H9 (cell line): ENCODE data around the gene PRMT7. TPM values are rescaled to one million over a fixed set of nuclear protein-coding genes. Genes with fewer than 3 reads are reported as not detected.

Experiments
- DNase-seq: peaks from one replicate; pipeline ENCODE4 v3.0.0-alpha.2; 2017
- H2AFZ ChIP-seq: one replicate; pipeline ENCODE4 v1.6.1; 2013; ENCODE audit warnings: mild to moderate bottlenecking, low read length, control low read depth, moderate library complexity
- H2AK5ac ChIP-seq: 2 replicates; pipeline ENCODE4 v1.6.1; 2013; ENCODE audit warnings: low read length, control low read depth, mixed read lengths; ENCODE audit not compliant: insufficient read length
- H2BK120ac ChIP-seq: one replicate; pipeline ENCODE4 v1.6.1; 2013; ENCODE audit warnings: low read depth, mild to moderate bottlenecking, low read length, control low read depth, inconsistent platforms; ENCODE audit not compliant: poor library complexity, severe bottlenecking
- H2BK12ac ChIP-seq: 2 replicates; pipeline ENCODE4 v1.6.1; 2013; ENCODE audit warnings: low read length, control low read depth, mixed read lengths, low read depth; ENCODE audit not compliant: insufficient read length
- H2BK15ac ChIP-seq: 2 replicates; pipeline ENCODE4 v1.6.1; 2013; ENCODE audit warnings: low read depth, low read length, control low read depth
- H2BK20ac ChIP-seq: one replicate; pipeline ENCODE4 v1.6.1; 2013; ENCODE audit warnings: low read depth, mild to moderate bottlenecking, low read length, control low read depth, inconsistent platforms; ENCODE audit not compliant: poor library complexity, severe bottlenecking
- H2BK5ac ChIP-seq: 2 replicates; pipeline ENCODE4 v1.6.1; 2013; ENCODE audit warnings: low read length, control low read depth, mixed read lengths; ENCODE audit not compliant: insufficient read length
- H3K14ac ChIP-seq: 2 replicates; pipeline ENCODE4 v1.6.1; 2013; ENCODE audit warnings: low read length, control low read depth; ENCODE audit not compliant: insufficient read depth
- H3K18ac ChIP-seq: 2 replicates; pipeline ENCODE4 v1.6.1; 2013; ENCODE audit warnings: low read depth, mild to moderate bottlenecking, mixed read lengths, low read length, control low read depth; ENCODE audit not compliant: insufficient read length
- H3K23ac ChIP-seq: 2 replicates; pipeline ENCODE4 v1.6.1; 2013; ENCODE audit warnings: low read length, control low read depth, mixed read lengths, low read depth; ENCODE audit not compliant: insufficient read length
- H3K23me2 ChIP-seq: 2 replicates; pipeline ENCODE4 v1.6.1; 2013; ENCODE audit warnings: low read depth, mild to moderate bottlenecking, mixed read lengths, low read length, control low read depth; ENCODE audit not compliant: insufficient read length, poor library complexity, severe bottlenecking
- H3K27ac ChIP-seq: 2 replicates; pipeline ENCODE4 v1.5.1; 2013; ENCODE audit warnings: low read length, control low read depth, mixed read lengths, low read depth; ENCODE audit not compliant: insufficient read length
- H3K27me3 ChIP-seq: 2 replicates; pipeline ENCODE4 v1.6.1; 2013; ENCODE audit warnings: low read length, control low read depth, inconsistent platforms; ENCODE audit not compliant: insufficient read depth
- H3K4ac ChIP-seq: 2 replicates; pipeline ENCODE4 v1.6.1; 2013; ENCODE audit warnings: low read depth, mild to moderate bottlenecking, control low read depth, inconsistent platforms, low read length, moderate library complexity
- H3K4me1 ChIP-seq: 2 replicates; pipeline ENCODE4 v1.6.1; 2013; ENCODE audit warnings: low read length, control low read depth, inconsistent platforms; ENCODE audit not compliant: insufficient read depth
- H3K4me2 ChIP-seq: 2 replicates; pipeline ENCODE4 v1.6.1; 2013; ENCODE audit warnings: low read length, control low read depth, mixed read lengths; ENCODE audit not compliant: insufficient read length, insufficient read depth
- H3K56ac ChIP-seq: 2 replicates; pipeline ENCODE4 v1.6.1; 2013; ENCODE audit warnings: low read depth, mild to moderate bottlenecking, mixed read lengths, low read length, control low read depth; ENCODE audit not compliant: insufficient read length
- H3K79me1 ChIP-seq: 2 replicates; pipeline ENCODE4 v1.6.1; 2013; ENCODE audit warnings: low read depth, mild to moderate bottlenecking, moderate library complexity, low read length, control low read depth, inconsistent platforms; ENCODE audit not compliant: insufficient read depth, poor library complexity, severe bottlenecking
- H3K79me2 ChIP-seq: 2 replicates; pipeline ENCODE4 v1.6.1; 2013; ENCODE audit warnings: low read length, control low read depth, inconsistent platforms; ENCODE audit not compliant: insufficient read depth
- H3K9ac ChIP-seq: 2 replicates; pipeline ENCODE4 v1.6.1; 2013; ENCODE audit warnings: low read length, control low read depth, mixed read lengths; ENCODE audit not compliant: insufficient read length; ENCODE audit errors: extremely low read depth
- H3K9me3 ChIP-seq: one replicate; pipeline ENCODE4 v1.6.1; 2013; ENCODE audit warnings: low read depth, low read length, inconsistent platforms; ENCODE audit not compliant: control insufficient read depth
- H3T11ph ChIP-seq: one replicate; pipeline ENCODE4 v1.6.1; 2013; ENCODE audit warnings: mild to moderate bottlenecking, low read length, control low read depth, inconsistent platforms
- H4K20me1 ChIP-seq: one replicate; pipeline ENCODE4 v1.6.1; 2013; ENCODE audit not compliant: control insufficient read depth, insufficient read length, insufficient read depth
- H4K5ac ChIP-seq: 2 replicates; pipeline ENCODE4 v1.6.1; 2013; ENCODE audit warnings: low read depth, mild to moderate bottlenecking, mixed read lengths, low read length, control low read depth; ENCODE audit not compliant: insufficient read length
- H4K8ac ChIP-seq: replicated peaks from 2 replicates; pipeline ENCODE4 v1.6.1; 2013; ENCODE audit warnings: low read length, control low read depth, mixed read lengths, low read depth; ENCODE audit not compliant: insufficient read length
- H4K91ac ChIP-seq: 2 replicates; pipeline ENCODE4 v1.6.1; 2013; ENCODE audit warnings: low read depth, mild to moderate bottlenecking, moderate library complexity, mixed read lengths, low read length, control low read depth; ENCODE audit not compliant: insufficient read length
- H3K27ac Mint-ChIP-seq, 3 experiments: 2 replicates in 2 of 3; 3 replicates in 1 of 3; pipeline ENCODE4 v1.8.0; 2020 to 2021; ENCODE audit warnings: mixed read lengths in 3 of 3, mild to moderate bottlenecking in 1 of 3, moderate library complexity in 1 of 3
- H3K27me3 Mint-ChIP-seq: 2 replicates; pipeline ENCODE4 v1.8.0; 2021; ENCODE audit warnings: low read depth, mild to moderate bottlenecking, moderate library complexity, mixed read lengths
- H3K36me3 Mint-ChIP-seq, 3 experiments: 2 replicates in 2 of 3; 3 replicates in 1 of 3; pipeline ENCODE4 v1.8.0; 2020 to 2021; ENCODE audit warnings: low read depth in 3 of 3, mixed read lengths in 3 of 3; ENCODE audit not compliant: insufficient read depth in 1 of 3
- H3K4me1 Mint-ChIP-seq, 2 experiments: 2 replicates each; pipeline ENCODE4 v1.8.0; 2020; ENCODE audit warnings: mixed read lengths in 2 of 2
- H3K4me3 Mint-ChIP-seq, 2 experiments: 2 replicates in 1 of 2; 3 replicates in 1 of 2; pipeline ENCODE4 v1.8.0; 2020 to 2021; ENCODE audit warnings: mild to moderate bottlenecking in 2 of 2, mixed read lengths in 2 of 2, moderate library complexity in 1 of 2
- H3K9me3 Mint-ChIP-seq, 2 experiments: 2 replicates in 1 of 2; 3 replicates in 1 of 2; pipeline ENCODE4 v1.8.0; 2020; ENCODE audit warnings: mild to moderate bottlenecking in 2 of 2, mixed read lengths in 2 of 2, moderate library complexity in 1 of 2
- WGBS: extraction: QIAGEN DNeasy Blood & Tissue Kit; methylation state at CpG from one replicate; pipeline ENCODE4 v1.1.7; 2013; ENCODE audit warnings: missing lambda C conversion rate, low lambda C conversion rate, mixed read lengths; ENCODE audit not compliant: insufficient read length; ENCODE audit errors: extremely low coverage; 5-methylcytosine and 5-hydroxymethylcytosine counted together
- total RNA-seq: library from RNA; stranded (reverse); gene quantifications from 2 replicates; pipeline ENCODE4 v1.2.1, GENCODE V29; 2021
- TF ChIP-seq, protein P1 (sequence below): fragments of 200-600 bp; sonication (generic); conservative IDR thresholded peaks from 3 replicates; pipeline ENCODE4 v1.8.0; 2021; ENCODE audit warnings: antibody characterized with exemption, mild to moderate bottlenecking

Gene PRMT7
- total RNA-seq, 1 experiment from 2014 or later, result 56.6 TPM

DNA sequence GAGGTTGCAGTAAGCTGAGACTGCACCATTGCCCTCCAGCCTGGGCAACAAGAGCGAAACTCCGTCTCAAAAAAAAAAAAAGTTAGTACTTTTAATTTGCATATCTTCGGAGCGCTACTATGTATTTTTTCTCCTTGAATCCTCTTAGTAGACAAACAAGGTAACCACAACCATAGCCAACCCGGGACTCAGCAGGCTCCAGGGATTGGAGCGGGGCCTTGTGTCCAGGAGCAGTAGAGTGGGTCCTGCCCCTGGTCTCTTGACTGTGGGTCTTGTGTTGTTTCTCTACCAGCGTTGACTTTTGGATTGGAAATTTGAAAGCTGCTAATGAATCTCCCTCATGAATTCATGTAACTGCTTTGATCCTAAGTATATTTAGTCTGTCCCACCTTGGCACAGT lies 32.3 kb downstream of the PRMT7 start:
- Histone ChIP-seq H2BK12ac (no peak overlapping the region), H4K91ac (no peak overlapping the region), H3K23me2 (no peaks in the 10 kb centered on the region), H2BK15ac (no peak overlapping the region), H3K27me3 (no peaks in the 10 kb centered on the region), H3K4ac (no peak overlapping the region), H3K23ac (no peak overlapping the region), H4K20me1 (peaks cover 3% of the 10 kb centered on the region), H4K5ac (no peak overlapping the region), H3K18ac (no peak overlapping the region), H2AK5ac (no peak overlapping the region), H2BK20ac (no peak overlapping the region), H3K9ac (no peak overlapping the region), H3K4me2 (no peak overlapping the region), H3K14ac (no peak overlapping the region), H3K79me2 (no peaks in the 10 kb centered on the region), H2AFZ (no peak overlapping the region), H3K4me1 (no peaks in the 10 kb centered on the region), H2BK120ac (no peak overlapping the region), H3K79me1 (no peaks in the 10 kb centered on the region), H2BK5ac (no peak overlapping the region), H3T11ph (no peak overlapping the region), H3K56ac (no peak overlapping the region), H4K8ac (no peak overlapping the region), H3K9me3 (no peaks in the 10 kb centered on the region), H3K27ac (no peak overlapping the region)
- Mint-ChIP-seq H3K4me1 (peaks cover 5 to 8% of the 10 kb centered on the region in 2 experiments), H3K27ac (0 out of 7 replicates have a peak overlapping the region, but pooled peaks of 2 of the 3 experiments have one; percentile 37 to 50), H3K27me3 (no peaks in the 10 kb centered on the region), H3K4me3 (no peak overlapping the region; a peak in 1 of 5 replicates), H3K36me3 (peaks cover 33 to 82% (median 74%) of the 10 kb centered on the region in 3 experiments; a peak in 6 of 7 replicates), H3K9me3 (no peaks in the 10 kb centered on the region; a peak in 1 of 5 replicates)
- DNase-seq, result no peak
- WGBS, result no CpG with 5 or more reads among the region's 7 CpGs
- TF ChIP-seq, protein P1, sequence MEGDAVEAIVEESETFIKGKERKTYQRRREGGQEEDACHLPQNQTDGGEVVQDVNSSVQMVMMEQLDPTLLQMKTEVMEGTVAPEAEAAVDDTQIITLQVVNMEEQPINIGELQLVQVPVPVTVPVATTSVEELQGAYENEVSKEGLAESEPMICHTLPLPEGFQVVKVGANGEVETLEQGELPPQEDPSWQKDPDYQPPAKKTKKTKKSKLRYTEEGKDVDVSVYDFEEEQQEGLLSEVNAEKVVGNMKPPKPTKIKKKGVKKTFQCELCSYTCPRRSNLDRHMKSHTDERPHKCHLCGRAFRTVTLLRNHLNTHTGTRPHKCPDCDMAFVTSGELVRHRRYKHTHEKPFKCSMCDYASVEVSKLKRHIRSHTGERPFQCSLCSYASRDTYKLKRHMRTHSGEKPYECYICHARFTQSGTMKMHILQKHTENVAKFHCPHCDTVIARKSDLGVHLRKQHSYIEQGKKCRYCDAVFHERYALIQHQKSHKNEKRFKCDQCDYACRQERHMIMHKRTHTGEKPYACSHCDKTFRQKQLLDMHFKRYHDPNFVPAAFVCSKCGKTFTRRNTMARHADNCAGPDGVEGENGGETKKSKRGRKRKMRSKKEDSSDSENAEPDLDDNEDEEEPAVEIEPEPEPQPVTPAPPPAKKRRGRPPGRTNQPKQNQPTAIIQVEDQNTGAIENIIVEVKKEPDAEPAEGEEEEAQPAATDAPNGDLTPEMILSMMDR, result no peak
